ENCODE results near the gene TMEM187. TPM values are rescaled to one million over a fixed set of nuclear protein-coding genes. Genes with fewer than 3 reads are reported as not detected.

Gene TMEM187
- total RNA-seq, 1 donor from 2014 or later: 10.6 TPM

DNA sequence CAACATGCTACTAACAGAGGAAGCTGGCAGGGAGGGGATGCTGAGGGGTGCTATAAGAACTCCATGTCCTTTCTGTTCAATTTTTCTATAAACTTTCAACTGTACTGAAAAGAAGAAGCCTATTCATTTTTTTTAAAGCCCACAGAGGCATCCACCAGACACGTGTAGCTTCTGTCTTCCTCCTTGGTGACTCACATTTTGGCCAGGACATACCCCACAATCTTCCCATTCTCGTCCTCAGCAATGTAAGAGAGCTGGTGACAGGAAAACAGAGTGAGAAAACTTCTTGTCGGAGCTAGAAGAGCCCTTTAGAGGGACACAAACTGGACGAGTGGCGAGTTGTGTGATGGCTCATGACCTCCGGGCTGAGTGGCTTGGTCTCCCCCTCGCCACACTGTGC is 38.8 kb upstream of the TMEM187 start:
- intact Hi-C loops (cut with DNase I): loop anchor here (2.0 kb wide), 1 partner anchor 37 kb away; the partner anchor contains the start of gene HCFC1
- no peak for DNase-seq (ENCODE audit: low spot score)

DNA sequence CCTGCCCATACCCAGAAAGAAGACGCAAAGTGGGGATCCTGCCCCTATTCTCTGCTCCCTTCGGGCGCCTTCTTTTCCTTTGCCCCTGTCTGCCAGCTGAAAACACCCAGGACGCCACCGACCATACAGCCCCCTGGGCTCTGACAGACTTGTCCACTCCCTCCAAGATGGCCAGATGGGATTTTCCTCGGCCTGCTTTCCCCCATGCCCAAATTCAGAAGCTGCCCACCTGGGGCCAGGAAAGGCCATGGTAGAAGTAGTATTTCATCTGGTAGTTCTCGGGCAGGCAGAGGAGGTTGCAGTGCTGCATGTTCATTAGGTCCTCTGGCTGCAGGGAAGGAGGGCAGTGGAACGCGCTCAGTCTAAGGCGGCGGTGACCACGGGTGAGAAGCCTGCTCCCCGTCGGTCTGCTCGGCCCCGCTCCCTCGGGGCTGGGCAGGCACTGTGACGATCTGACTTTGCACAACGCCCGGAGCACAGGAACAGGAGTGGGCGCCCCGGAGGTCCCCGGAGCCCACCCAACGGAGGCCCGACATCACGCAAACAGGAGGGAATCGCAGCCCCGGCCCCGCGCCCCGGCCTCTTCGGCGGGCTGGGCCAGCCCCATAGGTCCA is 38.3 kb upstream of the TMEM187 start:
- DNase-seq (ENCODE audit: low spot score): no peak
- intact Hi-C loops (cut with DNase I): loop anchor here (2.0 kb wide), 1 partner anchor 37 kb away; the partner anchor contains the start of gene HCFC1

DNA sequence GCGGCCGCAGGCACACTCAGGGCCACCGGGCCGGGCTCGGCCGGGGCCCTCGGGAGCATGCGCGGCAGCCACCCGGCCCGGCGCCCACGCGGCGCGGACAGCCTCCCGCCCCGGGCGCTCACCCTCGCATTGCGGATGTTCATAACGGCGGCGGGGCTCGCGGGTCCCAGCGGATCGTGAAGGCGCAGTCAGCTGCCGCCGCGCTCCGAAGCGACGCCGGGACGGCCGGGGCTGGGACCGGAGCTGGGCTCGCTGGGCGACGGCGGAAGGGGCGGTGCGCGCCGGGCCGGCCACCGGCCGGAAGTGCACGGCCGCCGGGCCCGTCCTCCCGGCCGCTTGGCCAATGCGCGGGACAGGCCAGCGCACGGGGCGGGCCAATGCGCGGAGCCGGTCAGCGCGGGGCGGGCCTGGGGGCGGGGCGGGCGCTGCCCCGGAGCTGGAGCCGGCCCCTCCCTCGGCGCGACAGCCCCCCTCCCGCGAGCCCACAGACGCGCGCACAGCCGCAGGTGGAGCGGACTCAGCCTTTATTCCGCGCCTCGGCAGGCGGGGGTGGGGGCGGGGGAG is 37.7 kb upstream of the TMEM187 start, which contains the start of gene NAA10:
TSS of gene NAA10 (minus strand) at position 276 of the 564 bp plus-strand sequence. CDS start at position 143, 133 bp downstream.
- intact Hi-C loops (cut with DNase I): loop anchor here (2.0 kb wide), 1 partner anchor 36 kb away; the partner anchor contains the start of gene HCFC1

DNA sequence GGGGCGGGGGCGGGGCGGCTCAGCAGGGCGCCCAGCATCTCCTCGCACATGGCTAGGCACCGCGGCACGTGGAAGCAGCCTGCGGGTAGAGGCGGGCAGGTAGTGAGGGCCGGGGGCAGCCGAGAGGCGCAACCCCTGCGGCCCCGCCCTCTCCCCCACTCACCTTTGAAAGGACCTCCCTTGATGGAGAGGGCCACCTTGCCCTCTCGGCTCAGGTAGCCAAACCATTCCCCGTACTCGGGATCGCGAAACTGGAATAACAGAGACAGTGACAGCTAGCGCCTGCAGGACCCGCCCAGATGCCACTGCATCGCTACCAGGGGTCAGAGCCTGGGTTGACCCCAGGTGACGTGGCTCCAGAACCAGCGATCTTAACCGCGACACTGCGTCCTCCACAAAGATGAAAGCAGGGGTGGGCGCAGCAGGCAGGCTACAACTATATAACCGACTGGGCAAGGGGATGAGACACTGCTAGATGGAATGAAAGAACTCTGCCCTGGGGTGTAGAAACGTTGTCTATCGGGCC is 37.2 kb upstream of the TMEM187 start:
- DNase-seq (ENCODE audit: low spot score): no peak
- intact Hi-C loops (cut with DNase I): loop anchor here (2.0 kb wide), 1 partner anchor 35 kb away; the partner anchor contains the start of gene HCFC1

More for the DNA sequence above, 37.7 kb upstream of the TMEM187 start, which contains the start of gene NAA10:
- DNase-seq (ENCODE audit: low spot score): peak; percentile 89

DNA sequence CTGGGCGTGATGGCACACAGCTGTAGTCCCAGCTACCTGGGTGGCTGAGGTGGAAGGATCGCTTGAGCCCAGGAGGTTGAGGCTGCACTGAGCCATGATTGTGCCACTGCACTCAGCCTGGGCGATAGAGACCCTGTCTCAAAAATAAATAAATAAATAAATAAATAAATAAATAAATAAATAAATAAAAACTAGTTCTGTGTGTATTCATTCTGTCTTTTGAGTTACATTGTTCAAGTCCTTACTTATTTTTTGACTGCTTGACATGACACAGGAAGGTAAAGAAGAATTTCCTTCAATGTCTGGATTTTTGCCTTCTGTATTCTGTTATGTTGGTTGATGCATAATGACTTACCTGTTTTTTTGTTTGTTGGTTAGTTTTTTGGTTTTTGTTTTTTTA is 35.5 kb upstream of the TMEM187 start:
- no peak for DNase-seq (ENCODE audit: low spot score)
- intact Hi-C loops (cut with DNase I): no loop called here

DNA sequence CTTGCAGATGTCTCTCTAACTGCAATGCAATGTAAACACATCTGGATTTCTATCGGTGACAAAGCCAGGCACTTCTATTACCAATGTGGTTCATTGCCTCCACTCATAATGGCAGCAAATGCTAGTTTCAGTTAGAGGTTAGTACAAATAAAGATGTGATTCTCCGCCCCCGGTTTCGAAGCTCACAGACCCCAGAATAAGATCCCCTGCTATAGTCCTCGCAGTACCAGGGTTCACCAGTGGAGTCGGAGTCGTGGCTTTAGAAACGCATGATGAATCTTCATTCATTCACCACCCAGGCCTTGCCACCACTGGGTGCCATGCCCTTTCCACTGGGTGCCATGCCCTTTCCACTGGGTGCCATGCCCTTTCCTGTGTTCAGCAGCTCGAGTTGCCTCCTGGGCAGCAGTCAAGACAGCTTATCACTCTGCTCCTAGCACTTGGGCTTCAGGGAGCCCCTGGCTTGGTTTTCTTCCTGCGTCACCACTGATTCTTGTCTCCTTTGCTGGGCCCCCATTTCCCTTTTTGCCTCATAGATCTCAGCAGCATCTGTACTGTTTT is 34.2 kb upstream of the TMEM187 start:
- intact Hi-C loops (cut with DNase I): no loop called here
- DNase-seq (ENCODE audit: low spot score): no peak

DNA sequence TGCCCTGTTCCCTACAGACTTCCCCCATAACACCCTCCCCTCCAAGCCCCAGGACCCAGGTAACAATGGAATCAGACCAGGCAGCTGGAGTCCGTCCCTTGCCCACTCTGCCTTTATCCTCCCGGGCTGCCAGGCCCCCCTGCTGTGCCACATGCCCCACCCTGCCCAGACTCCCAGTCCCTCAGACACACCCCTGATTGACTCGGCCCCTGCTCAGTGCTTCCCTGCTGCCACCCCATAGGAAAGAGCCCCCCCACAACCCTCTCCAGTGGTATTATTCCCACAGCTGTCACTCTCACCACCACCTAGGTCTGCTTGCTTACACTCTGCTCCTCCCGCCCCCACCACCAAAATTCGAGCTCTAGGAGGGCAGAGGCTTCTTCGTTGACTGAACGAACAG is 33.0 kb upstream of the TMEM187 start:
- intact Hi-C loops (cut with DNase I): no loop called here
- DNase-seq (ENCODE audit: low spot score): no peak

DNA sequence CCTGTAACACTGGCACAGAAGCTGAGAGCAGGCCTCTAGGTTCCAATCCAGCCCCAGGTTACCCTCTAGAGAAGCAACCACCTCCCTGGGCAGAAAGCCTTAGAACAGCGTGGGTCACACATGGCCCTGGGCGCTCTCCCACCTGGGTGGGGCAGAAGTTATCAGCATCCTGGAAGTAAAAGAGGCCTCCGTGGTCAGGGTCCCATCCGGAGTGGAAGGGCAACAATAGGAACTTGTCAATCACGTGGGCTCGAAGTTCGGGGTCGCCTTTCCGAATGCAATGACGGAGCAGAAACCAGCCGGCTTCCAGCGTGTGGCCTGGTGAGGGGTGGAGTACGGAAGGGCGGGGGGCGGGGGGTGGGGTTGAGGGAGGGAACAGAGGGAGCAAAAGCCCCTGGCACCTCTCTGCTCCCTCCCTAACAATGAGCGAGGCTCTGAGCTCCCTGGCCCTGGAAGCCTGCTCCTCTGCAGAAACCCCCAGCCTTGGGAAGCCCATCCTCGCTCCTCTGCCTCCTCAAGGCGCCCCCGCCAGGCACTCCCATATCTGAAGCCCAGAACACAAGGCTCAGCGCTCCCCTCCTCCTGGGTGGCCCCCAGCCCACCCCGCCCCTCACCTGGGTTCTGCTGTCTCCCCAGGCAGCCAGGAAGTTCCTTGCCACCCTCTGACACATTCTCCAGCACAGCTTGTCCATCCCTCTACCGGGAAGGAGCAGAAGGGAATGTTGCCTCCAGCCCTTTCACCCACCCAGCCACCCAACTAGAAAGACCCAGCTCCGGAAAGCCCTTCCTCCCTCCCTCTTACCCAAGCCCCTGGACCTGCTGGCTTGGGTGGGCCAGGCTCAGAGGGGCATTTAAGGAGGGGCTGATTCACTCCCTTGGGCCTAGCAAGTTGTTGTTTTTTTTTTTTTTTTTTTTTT is 31.0 kb upstream of the TMEM187 start:
- intact Hi-C loops (cut with DNase I): no loop called here

DNA sequence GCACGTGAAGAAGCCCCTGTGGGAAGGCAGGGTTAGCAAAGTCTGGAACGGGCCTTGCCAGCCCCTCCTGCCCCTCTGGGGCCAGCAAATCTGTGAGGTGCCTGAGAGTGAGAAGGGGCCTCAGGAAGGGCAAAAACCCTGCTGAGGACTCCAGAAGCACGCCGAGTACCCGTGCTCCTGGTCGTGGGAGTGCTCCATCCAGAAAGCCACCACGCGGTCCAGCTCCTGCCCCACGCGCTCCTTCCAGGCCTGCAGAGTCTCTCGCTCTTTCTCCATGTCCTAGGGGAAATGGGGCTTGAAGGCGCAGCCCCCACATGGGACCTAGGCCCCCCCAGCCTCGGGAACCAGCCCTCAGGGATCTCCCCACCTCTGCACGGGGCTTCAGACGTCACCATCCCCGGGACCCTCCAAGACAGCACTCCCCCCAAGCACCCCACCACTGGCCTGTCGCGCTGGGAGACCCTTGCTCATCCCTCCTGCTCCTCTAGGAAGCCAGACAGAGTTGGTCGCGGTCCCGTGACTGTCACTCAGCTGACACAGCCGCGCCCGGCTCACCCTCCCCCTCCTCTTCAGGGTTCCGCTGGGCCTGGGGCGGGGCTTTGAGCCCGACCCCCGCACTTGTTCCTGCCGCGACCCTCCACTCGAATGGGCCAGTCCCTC is 28.3 kb upstream of the TMEM187 start, which contains the start of gene RENBP:
TSS of gene RENBP (minus strand) at position 504 of the 660 bp plus-strand sequence. CDS start at position 471, 33 bp downstream.
- DNase-seq (ENCODE audit: low spot score): peak; percentile 91
- intact Hi-C loops (cut with DNase I): no loop called here

More for the DNA sequence above, 31.0 kb upstream of the TMEM187 start:
- no peak for DNase-seq (ENCODE audit: low spot score)

DNA sequence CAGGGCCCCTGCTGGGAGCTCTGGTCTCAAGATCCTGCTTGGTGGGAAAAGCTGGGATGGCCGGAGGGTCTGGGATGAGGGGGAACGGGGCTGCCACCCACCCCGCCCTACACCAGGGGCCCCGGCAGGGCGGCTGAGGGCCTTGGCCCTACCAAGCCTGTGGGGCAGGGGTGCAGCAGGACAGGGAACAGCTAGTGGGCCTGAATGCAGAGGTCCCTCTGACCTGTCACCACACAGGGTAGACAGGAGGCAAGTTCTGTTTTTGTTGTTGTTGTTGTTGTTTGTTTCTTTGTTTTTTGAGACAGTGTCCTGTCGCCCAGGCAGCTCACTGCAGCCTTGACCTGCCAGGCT is 27.8 kb upstream of the TMEM187 start:
- DNase-seq (ENCODE audit: low spot score): no peak
- intact Hi-C loops (cut with DNase I): no loop called here

DNA sequence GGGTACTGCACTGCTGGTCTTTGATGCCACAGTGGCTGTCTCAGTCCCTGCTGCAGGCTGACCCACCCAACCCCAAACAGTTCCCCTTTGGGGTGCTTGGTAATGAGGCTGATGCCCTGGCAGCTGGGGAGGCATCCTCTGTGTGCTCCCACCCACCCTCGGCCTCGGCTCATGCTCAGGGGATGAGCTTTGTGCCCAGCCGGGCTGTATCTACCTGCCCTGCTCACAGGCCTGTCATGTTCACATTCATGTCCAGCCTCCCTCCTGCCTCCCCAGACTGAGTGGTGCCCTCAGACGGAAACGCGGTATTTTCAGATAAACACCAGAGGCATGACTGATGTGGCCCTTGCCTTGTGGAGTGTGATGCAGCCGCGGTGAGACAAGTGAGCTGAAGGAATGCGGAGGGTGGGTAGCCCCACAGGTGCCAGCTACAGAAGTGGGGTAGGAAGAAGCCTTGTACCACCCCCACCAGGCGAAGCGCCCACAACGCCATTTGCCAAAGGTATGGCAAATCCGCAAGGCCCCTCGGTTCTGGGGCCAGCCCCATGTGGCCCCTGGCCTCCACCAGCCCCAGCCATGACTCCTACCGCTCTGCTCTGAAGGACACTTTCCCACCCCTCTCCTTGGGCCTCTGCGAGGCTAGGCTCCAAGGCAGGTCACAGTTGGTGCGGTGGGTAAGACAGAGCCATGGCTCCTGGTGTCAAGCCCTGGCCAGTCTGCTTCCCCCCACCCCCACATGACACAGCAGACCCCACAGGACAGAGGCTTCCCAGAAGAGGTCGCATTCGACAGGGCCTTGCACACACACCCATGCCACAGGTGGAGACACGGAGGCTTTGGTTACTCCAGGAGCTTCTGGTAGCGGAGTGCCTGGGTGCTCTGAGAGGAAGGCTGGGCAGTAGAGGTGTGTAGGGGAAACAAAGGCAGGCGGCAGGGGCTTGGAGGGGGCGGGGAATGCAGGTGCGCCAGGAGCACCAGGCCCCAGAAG is 26.3 kb upstream of the TMEM187 start:
- intact Hi-C loops (cut with DNase I): no loop called here
- DNase-seq (ENCODE audit: low spot score): no peak

DNA sequence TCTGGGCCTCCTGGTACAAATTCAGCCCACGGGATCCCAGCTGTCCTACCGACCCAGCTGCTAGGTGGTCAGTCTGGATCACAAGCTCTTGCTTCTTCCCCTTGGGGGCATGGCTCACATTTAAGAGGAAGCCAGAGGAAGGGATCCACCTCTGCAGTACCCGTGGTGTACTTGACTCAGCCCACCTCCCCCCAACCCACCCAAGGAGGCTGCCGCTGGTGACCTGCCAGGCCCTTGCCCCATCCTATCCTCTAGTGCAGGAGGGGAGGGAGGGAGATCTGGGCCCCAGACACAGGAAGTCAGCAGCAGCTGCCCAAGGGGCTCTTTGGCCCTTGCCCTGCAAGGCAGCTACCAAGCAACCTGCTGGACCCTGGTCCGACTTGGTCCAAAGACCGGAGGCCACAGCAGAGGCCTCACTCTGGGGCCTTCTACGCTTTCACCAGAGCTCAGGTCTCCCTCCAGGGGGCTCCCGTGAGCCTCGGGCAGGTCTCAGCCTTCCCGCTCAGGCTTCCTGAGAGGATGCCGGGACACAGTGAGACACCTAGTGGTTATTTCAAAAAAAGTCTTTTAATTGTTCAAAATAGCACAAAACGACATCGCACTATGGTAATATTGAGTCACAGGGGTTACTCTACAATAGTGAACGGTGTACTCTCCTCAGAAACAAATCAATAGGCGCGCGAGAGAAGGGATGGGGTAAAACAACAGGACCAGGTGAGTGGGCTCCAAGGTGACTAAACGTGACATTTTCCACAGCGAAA is 25.4 kb upstream of the TMEM187 start:
- intact Hi-C loops (cut with DNase I): no loop called here
- peak; percentile 89 for DNase-seq (ENCODE audit: low spot score)

DNA sequence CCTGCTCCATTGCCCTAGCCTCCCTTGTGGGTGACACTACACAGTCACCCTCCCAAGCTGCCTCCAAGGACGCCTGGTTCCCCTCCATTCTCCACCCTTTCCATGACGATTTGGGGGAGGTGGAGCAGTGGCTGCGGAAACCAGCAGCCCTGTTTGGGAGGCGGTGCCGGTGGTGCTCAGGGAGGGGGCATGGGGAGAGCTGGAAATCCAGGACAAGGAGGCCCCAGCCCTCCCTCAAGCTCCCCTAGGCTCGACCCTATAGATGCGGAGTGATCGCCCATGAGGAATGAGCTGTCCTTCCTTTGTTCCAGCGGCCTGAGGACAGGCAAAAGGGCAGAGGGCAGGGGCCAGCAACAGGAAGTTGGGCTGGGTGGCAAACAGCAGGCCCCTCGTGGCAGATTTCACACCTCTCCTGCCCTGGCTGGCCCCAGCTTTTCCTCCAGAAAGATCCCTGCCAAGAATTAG is 24.5 kb upstream of the TMEM187 start:
- intact Hi-C loops (cut with DNase I): no loop called here

DNA sequence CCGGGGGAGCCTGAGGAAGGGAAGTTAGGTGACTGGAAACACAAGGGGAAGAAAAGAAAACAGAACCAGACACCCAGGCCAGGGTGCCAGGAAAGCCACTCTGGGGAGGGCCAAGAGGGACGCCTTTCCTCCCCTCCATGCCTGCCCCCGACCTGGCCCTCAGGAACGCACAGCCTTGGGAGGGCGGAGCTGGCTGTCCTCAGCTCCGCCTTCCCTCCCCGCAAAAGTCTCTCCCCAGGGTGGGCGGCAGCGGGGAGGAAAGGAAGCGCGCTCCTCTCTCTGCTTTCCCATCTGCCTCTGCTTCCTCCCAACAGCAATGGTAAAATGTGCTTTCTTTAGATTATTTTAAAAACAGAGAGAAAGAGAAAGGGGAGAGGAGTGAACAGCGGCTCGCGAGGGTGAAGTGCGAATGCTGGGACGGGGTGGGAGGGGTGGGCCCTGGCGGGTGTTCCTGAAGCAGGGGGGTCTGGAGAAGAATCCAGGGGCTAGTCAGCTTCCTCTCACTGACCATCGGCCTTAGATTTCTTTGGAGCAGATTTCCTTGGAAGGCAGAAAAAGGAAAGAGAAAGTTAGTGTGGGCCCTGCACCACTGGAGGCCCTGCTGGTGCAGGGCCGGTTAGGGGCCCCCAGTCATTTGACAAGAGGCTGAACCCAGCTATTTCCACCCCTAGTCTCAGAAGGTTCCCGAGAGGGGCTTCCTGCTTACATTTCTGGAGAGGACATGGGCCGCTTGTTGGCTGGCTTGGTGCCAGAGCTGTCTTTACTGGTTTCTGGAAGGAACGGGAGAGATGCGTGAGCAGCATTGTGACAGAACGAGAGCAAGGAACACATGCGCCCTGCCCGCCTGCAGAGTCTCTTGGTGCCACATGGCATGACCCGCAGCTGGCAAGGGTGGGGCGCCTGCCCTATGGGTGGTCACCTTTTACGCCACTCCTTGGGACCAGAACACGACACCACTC is 23.4 kb upstream of the TMEM187 start:
- intact Hi-C loops (cut with DNase I): no loop called here
- no peak for DNase-seq (ENCODE audit: low spot score)

More for the DNA sequence above, 24.5 kb upstream of the TMEM187 start:
- DNase-seq (ENCODE audit: low spot score): no peak

DNA sequence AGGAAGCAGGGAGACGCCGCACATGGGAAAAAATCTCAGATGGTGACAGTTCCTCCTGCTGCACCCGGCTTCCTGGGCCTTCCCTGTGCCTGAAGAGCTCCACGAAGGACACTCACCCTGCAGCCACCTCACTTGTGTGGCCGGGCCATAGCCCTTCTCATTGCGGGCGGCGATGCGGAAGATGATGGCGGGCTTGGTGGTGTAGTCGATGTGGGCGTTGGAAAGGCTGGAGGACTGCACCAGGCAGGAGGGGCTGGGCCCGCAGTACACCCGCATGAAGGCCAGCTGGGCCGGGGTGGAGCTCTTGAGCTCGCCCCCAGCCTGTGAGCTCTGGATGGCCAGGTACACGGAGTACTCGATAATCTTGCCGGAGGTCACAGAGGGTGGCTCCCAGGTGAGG is 22.4 kb upstream of the TMEM187 start:
- no peak for DNase-seq (ENCODE audit: low spot score)
- intact Hi-C loops (cut with DNase I): no loop called here

Measured in cardiac septum (tissue), 1 donor.